ENCODE measurements around the gene KPTN.

GRCh38 chr19:47458672-47459071 is 25.3 kb downstream of the KPTN start:
- TF ChIP-seq CTCF (IDR thresholded peaks at IDR 0.05; ENCODE audit: low read depth, low read length, poor library complexity, severe bottlenecking) (no peak), EZH2phosphoT487 (IDR thresholded peaks at IDR 0.05; ENCODE audit: borderline replicate concordance, low read length) (no peak)

Data from DOHH2 (cell line).